NCI-H2196 treated with DMSO at 0.1 percent for 48 hours (cell line): Measurements from ENCODE around the gene CLIP2.
"Not testable (repeated sequence)": the region's sequence is repeated elsewhere in the genome, so short reads cannot be mapped to it uniquely, and the experiment has no call there.

Experiments used
- DNase-seq: peaks from one replicate; lab custom pipeline; 2025; ENCODE audit not compliant: unreplicated experiment; lab: John Stamatoyannopoulos, UW

Gene CLIP2

DNA sequence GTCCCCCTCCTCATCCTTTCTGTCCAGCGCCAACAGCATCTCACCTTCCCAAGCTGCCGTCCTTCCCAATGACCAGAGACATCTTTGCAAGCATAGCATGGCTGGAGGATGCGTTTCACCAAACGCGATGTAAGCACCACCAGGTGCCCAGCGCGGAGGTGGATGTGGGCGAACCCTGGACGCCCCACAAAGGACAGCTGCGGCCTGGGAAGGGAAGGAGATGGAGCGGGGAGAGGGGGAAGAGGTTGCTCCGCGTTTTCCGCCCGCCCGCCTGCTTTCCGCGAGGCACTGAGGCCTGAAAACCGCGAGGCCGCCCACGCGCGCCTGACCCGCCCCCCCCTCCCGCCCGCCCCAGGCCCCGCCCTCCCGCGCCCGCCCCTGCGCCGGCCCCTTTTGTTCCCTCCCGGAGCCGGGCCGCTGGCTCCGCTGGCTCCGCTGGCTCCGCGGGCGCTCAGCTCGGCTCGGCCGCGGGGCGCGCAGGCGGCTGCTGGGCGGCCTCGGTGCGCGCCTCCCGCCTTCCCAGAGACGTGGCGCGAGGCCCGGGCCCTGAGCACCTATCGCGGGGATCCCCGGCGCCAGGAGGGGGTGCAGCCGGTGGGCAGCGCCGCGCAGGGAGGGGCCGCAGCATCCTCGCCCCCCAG is at the start of gene CLIP2:
CLIP2 (plus strand) TSS at position 390 of the 641 bp plus-strand sequence. CDS start 28,140 bp downstream, outside the sequence.
- DNase-seq: peak; percentile 41

- DNase-seq: no peak
Measured at GRCh38 chr7:74240482-74240881, 48.7 kb upstream of the CLIP2 start.

DNA sequence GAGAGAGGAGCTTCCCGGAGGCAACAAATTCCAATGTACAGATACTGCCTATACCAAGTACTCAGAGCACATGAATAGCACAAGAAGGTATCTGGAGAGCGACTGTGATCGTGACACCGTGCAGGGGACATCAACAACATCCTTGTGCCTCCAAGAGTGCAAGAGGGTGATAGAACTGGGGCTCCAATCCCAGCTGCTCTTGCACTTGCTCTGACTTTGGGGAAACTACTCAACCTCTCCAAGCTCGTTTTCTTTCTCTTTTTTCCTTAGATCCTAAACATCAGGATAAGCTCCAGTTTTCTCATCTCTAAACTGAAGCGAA is 47.1 kb upstream of the CLIP2 start:
- DNase-seq: no peak

DNA sequence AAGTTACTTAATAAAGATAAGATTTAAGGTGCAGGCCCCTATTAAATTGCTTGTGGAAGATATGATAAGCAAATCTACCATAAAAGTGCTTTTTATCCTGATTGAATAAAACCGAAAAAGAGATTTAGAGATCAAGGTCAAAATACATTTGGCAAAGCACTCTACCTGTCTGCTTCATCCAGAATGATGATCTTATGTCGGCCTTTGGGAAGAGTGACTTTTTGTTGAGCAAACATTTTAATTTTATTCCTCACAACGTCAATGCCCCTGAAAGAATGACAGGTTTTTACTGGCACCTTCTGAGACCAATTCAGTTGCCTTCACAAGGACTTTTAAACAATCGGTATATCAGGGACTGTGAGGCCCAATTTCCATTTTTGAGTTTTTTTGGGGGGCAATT is 42.7 kb upstream of the CLIP2 start:
- DNase-seq: no peak

GRCh38 chr7:74248156-74248555 is 41.1 kb upstream of the CLIP2 start:
- no peak for DNase-seq

- DNase-seq: not testable (repeated sequence)
Measured at GRCh38 chr7:74249058-74249457, 40.1 kb upstream of the CLIP2 start.

DNA sequence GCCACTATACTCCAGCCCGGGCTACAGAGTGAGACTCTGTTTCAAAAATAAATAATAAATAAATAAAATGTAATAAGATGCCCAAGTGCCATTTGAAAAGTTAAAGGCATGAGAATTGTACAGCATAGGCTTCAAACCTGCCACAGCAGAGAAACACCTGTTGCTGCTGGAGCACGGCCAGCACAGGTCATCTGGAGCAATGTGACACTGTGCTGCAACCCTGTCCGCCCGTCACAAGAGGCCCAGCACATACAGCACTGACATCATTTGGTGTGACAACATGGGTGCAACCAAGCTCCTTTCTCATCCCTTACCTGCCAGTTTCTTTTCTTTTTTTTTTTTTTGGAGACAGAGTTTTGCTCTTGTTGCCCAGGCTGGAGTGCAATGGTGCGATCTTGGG is 36.3 kb upstream of the CLIP2 start:
- DNase-seq: peak; percentile 72

DNA sequence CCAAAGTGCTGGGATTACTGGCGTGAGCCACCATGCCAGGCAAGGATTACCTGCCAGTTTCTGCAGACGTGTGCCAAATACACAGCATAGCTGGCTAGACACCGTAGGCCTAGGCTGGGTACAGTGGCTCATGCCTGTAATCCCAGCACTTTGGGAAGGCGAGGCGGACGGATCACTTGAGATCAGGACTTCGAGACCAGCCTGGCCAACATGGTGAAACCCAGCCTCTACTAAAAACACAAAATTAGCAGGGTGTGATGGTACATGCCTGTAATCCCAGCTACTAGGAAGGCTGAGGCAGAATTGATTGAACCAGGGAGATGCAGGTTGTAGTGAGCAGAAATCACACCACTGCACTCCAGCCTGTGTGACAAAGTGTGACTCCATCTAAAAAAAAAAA is 35.9 kb upstream of the CLIP2 start:
- no peak for DNase-seq

GRCh38 chr7:74253835-74254128 is 35.4 kb upstream of the CLIP2 start:
- no peak for DNase-seq

DNA sequence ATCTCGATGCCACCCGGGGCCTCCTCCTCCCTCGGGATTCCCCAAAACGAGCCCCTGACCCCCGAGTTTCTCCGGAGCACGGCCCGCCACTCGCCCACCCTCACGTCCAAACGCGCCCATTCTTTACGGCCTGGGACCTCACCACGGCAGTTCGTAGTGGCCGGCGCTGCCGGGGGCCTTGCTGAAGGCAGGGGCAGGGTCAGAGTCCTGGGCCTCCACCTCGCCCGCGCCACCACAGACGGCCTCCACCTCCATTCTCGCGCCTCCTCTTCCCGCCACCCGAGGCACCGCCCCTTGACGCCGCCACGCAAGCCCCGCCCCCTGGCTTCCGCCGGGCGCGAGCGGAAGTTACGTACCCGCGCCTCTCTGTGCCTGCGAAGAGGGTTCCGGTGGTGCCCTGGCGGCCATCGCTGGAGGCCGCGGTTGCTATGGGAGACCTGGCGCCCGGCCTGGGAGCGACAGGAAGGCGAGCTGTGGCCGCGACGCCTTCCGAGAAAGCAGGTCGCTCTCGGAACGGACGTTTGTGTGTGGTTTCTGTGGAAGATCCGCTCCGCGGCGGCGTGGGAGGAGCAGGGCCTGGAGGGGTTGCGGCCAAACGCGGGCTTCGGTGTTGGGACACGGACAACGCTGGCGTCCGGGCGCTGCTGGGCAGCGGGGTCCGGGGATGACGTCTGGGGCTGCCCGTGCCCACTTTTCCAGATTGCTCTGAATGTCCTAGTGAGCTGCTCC is 34.9 kb upstream of the CLIP2 start, which contains the start of gene RFC2:
RFC2 (minus strand) TSS at position 271 of the 729 bp plus-strand sequence; CDS start at position 255, 16 bp downstream.
- DNase-seq: peak; percentile 94

GRCh38 chr7:74254858-74255379 is 34.3 kb upstream of the CLIP2 start:
- DNase-seq: no peak

DNA sequence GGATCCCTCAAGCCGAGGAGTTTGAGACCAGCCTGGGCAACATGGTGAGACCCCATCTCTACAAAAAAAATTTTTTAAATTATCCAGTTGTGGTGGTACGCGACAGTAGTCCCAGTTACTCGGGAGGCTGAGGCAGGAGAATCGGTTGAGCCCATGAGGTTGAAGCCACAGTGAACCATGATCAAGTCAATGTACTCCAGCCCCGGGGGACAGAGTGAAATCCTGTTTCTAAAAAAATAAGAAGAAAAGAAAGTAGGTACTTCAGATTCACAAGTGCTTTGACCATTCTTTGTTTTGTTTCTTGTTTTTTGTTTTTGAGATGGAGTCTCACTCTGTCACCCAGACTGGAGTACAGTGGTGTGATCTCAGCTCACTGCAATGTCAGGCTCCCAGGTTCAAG is 33.7 kb upstream of the CLIP2 start:
- not testable (repeated sequence) for DNase-seq

DNA sequence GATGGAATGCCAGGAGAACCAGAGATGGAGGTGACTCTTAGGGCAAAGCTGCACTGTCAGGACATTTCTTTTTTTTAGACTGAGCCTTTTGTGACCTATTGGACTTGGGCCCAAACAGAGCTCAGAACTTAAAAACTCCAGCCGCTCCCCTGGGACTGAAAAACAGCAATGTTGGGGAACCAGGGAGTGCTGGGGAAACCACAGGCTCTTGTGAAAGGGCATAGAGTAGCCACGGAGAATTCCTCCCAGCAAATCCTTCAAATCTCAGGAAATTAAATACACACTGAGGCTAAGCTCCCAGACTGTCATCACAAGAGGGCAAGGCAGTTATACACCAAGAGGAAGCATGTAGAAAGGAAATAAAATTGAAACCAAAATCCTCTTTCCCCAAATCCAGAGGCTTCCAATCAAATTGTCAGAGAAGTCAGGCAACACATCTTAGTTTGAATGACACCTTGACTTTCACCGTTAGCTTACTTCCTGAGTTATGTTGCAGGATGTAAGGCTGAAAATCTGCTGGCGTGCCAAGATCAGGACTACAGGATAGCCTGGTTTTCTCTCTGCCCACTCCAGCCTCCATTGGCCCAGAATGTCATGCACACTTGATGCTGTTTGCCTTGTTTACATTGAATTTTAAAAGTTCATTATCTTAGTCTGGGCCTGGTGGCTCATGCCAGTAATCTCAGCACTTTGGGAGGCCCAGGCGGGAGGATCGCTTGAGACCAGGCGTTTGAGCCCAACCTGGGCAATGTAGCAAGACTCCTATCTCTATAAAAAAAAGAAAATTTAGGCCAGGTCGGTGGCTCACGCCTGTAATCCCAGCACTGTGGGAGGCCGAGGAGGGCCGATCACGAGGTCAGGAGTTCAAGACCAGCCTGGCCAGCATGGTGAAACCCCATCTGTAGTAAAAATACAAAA is 32.5 kb upstream of the CLIP2 start:
- no peak for DNase-seq

- no peak for DNase-seq
Measured at GRCh38 chr7:74258639-74259038, 30.6 kb upstream of the CLIP2 start.

DNA sequence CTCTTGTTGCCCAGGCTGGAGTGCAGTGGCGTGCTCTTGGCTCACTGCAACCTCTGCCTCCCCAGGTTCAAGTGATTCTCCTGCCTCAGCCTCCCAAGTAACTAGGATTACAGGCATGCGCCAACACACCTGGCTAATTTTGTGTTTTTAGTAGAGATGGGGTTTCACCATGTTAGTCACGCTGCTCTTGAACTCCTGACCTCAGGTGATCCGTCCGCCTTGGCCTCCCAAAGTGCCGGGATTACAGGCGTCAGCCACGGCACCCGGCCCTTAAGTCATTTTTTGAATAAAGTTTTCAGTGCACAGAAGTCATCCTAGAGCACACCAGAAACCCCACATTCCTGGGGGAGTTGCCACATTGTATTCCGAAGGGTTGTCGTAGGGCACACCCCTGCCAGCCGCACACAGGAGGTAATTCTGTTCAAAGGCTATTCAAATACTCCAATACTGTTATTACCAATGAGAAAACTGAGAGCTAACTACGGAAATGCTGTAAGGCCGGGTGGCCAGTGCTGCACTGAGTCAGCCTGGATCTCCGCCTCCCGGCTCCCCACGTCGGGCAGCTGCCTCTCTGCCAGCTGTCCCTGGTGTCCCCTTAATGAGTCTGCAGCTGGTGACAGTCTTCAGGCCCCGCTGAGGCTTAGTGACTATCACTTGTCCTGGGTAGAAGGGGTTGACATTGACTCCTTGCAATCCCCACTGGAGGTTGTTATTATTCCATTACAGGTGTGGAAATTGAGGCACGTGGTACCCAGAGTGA is 26.4 kb upstream of the CLIP2 start:
- no peak for DNase-seq

- no peak for DNase-seq
Measured at GRCh38 chr7:74263399-74264120, 25.6 kb upstream of the CLIP2 start.

DNA sequence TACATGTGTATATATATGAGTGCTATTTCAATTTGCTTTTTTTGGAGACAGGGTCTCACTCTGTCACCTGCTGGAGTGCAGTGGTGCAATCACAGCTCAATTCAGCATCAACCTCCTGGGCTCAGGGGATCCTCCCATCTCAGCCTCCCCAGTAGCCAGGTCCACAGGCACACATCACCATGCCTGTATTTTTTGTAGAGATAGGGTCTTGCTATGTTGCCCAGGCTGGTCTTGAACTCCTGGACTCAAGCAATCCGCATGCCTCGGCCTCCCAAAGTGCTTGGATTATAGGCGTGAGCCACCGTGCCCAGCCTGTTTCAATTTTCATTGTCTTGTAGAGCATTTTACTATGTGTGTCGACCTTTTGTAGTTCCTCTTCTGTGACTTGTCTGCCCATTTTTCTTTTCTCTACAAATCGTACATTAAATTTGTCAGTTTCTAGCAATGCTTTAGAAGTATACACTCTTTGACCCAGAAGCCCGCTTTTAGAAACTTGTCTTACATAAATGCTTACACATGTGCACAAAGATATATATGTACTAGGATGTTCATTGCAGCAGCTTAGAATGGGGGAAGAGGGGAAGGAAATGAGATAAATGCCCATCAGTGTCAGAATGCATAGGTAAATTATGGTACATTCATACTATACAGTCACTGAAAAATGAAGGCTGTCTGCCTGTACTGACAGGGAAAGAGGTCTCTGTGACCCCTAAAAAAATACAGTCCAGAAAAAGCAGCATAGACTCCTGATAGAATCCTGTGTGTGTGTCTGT is 22.8 kb upstream of the CLIP2 start:
- no peak for DNase-seq

GRCh38 chr7:74267756-74268565 is 21.2 kb upstream of the CLIP2 start:
- DNase-seq: no peak
